Activated CD4-positive, alpha-beta T cell treated with anti-CD3 and anti-CD28 coated beads for 24 hours (primary cell): ENCODE data around the gene RNF121.

Source experiments
- DNase-seq, 2 donors: peaks; one replicate each; pipeline ENCODE4 v3.0.0-alpha.2; 2020; ENCODE audit warnings: low read depth in 2 of 2

Gene RNF121

GRCh38 chr11:71988050-71988449 lies 59.2 kb downstream of the RNF121 start:
- no peak for DNase-seq

- no peak for DNase-seq
Observed at GRCh38 chr11:71990701-71991100, 61.9 kb downstream of the RNF121 start.

GRCh38 chr11:71991494-71991893 lies 62.6 kb downstream of the RNF121 start:
- DNase-seq: no peak

- no peak for DNase-seq
Observed at GRCh38 chr11:71992136-71992730, 63.4 kb downstream of the RNF121 start.

GRCh38 chr11:71994786-71995185 lies 65.9 kb downstream of the RNF121 start:
- DNase-seq: no peak

GRCh38 chr11:71995726-71996291 lies 67.0 kb downstream of the RNF121 start:
- DNase-seq: no peak

- no peak for DNase-seq
Observed at GRCh38 chr11:71996517-71996916, 67.7 kb downstream of the RNF121 start.

- DNase-seq: no peak
Observed at GRCh38 chr11:71996946-71997345, 68.1 kb downstream of the RNF121 start.

- DNase-seq: no peak
Observed at GRCh38 chr11:71997594-71997993, 68.7 kb downstream of the RNF121 start.

GRCh38 chr11:71998061-71998460 lies 69.2 kb downstream of the RNF121 start:
- DNase-seq: no peak

GRCh38 chr11:71998649-71999310 lies 69.9 kb downstream of the RNF121 start, which contains the start of gene IL18BP:
Gene IL18BP (plus strand): TSS chr11:71998909. CDS start chr11:71999985, 1,076 bp downstream.
- DNase-seq: no peak

GRCh38 chr11:71999362-71999761 lies 70.5 kb downstream of the RNF121 start:
- no peak for DNase-seq

GRCh38 chr11:71999798-72000197 lies 71.0 kb downstream of the RNF121 start:
- no peak for DNase-seq

- no peak for DNase-seq
Observed at GRCh38 chr11:72000202-72000867, 71.5 kb downstream of the RNF121 start.

- DNase-seq: no peak
Observed at GRCh38 chr11:72001285-72001684, 72.4 kb downstream of the RNF121 start.

- DNase-seq: no peak
Observed at GRCh38 chr11:72001834-72002591, 73.2 kb downstream of the RNF121 start.

GRCh38 chr11:72002841-72003775 lies 74.3 kb downstream of the RNF121 start:
- DNase-seq: no peak

- no peak for DNase-seq
Observed at GRCh38 chr11:72003776-72004171, 74.9 kb downstream of the RNF121 start.

- DNase-seq: no peak
Observed at GRCh38 chr11:72004515-72005346, 75.9 kb downstream of the RNF121 start.
